LNCaP clone FGC (cell line): ENCODE data around the gene PTPRQ.

Experiments
- DNase-seq: peaks from one replicate; pipeline ENCODE4 v3.0.0-alpha.2; 2011; ENCODE audit warnings: low read depth
- H3K4me3 ChIP-seq: 2 replicates; pipeline ENCODE4 v1.5.1; 2011; ENCODE audit warnings: mild to moderate bottlenecking, low read depth, low read length, control low read depth
- TF ChIP-seq, protein P1 (sequence below): IDR thresholded peaks from 2 replicates; pipeline ENCODE4 v1.5.1; 2012; ENCODE audit warnings: mild to moderate bottlenecking; ENCODE audit not compliant: control insufficient read depth, insufficient read depth; ENCODE audit errors: extremely low read depth

PTPRQ gene

DNA sequence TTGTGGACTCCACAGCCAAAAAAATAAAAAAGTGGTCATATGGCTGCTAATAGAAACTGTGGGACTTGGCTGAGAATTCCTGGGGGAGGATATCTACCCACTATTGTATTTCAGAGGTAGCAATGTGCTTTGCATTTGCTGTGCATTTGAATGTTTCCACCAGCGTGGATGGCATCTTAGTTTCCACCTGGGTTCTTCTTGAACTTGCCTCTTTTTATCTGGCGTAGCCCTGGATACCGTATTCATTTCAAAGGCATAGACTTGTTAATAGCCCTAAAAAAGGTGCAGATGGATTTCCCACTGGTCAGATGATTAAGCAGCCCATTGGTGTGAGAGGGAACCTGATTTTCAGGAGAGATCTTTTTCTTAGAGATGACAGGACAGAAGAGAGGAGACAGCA is 270.8 kb downstream of the PTPRQ start:
- no peak for DNase-seq
- TF ChIP-seq, protein P1, sequence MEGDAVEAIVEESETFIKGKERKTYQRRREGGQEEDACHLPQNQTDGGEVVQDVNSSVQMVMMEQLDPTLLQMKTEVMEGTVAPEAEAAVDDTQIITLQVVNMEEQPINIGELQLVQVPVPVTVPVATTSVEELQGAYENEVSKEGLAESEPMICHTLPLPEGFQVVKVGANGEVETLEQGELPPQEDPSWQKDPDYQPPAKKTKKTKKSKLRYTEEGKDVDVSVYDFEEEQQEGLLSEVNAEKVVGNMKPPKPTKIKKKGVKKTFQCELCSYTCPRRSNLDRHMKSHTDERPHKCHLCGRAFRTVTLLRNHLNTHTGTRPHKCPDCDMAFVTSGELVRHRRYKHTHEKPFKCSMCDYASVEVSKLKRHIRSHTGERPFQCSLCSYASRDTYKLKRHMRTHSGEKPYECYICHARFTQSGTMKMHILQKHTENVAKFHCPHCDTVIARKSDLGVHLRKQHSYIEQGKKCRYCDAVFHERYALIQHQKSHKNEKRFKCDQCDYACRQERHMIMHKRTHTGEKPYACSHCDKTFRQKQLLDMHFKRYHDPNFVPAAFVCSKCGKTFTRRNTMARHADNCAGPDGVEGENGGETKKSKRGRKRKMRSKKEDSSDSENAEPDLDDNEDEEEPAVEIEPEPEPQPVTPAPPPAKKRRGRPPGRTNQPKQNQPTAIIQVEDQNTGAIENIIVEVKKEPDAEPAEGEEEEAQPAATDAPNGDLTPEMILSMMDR = no peak
- H3K4me3 ChIP-seq = no peak overlapping the region

DNA sequence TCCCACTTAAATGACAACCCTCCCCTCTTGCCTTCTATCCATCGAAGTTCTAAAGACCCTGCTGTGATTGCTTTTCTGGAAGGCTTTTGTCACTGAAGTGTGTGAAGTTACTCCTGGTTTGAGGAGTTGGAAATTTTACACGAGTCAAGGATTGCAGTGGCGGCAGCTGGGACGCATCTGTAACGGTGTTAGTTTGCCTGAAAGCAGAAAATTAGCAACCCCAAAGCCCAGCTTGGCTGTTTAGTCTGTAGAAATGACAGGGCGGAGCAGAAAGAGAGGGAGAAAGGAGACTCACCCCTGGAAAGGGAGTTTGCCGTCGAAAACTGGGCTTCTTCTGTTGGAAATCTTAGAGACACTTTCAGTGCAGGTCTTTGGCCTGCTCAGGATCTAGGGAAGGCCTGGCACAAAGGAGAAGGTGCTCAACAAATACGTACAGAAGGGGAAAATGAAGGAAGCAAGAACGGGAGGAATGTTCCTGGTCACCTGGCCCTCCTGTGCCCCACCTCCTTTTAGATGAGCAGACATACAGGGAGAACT is 271.7 kb downstream of the PTPRQ start:
- no peak for DNase-seq
- no peak overlapping the region for H3K4me3 ChIP-seq
- TF ChIP-seq, protein P1 = no peak

DNA sequence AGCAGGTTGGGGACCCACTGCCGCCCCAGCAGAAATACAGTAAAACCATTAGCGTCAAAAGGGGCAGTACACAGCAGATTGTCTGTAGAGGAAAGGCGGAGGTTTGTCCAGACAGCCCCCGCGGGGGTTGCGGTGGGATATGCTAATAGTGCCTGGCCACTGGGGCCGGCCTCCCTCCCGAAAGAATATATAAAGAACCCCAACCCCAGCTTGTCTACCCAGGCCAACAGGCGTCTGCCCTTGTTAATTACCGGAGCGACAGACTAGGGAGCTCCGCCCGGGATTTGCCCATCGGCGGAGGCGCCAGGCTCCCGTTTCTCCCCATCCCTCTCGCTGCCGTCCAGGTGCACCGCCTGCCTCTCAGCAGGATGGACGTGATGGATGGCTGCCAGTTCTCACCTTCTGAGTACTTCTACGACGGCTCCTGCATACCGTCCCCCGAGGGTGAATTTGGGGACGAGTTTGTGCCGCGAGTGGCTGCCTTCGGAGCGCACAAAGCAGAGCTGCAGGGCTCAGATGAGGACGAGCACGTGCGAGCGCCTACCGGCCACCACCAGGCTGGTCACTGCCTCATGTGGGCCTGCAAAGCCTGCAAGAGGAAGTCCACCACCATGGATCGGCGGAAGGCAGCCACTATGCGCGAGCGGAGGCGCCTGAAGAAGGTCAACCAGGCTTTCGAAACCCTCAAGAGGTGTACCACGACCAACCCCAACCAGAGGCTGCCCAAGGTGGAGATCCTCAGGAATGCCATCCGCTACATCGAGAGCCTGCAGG is 272.8 kb downstream of the PTPRQ start, which contains the start of gene MYF5:
Gene MYF5 (plus strand): TSS at position 217 of the 774 bp plus-strand sequence. CDS start 152 bp downstream, at position 369.
- no peak within 1 kb of the TSS for H3K4me3 ChIP-seq
- TF ChIP-seq, protein P1 = no peak
- DNase-seq = no peak

DNA sequence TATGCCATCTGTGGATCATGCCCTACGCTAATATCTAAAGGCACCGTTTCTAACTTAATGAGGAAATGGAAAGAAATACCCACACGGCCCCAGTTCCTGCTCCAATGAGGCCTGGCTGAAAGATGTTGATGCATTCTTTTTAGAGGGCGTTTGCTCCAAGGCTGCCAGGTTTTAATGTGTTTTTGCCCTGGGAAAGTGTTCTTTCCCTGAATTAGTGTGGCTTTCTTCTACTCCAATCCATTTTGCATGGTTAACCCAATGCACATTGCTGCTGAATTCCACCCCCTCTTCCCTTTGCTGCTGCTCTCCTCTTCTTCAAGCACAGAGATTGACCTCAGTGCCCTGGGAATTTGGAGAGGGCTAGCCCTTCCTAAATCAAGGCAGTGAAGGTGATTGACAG is 273.8 kb downstream of the PTPRQ start:
- DNase-seq = no peak
- TF ChIP-seq, protein P1 = no peak
- H3K4me3 ChIP-seq = no peak overlapping the region

DNA sequence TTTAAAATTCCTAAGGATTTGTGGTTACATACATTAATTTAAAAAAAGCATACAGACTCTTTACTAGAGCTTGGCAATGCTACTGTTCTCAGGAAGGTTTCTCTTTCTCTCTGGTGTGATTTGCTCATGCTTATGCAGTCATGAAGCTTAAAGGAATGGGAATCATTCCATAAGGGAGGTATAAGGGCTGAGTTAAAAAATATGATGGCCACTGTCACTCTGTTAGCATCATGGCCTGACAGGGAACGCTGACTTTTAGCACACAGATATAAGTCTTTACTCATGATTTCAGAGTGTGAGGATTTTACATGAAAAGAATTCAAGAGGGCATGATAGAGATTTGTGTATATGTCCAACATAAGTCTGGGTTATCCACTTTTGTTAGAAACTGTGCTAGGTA is 276.5 kb downstream of the PTPRQ start:
- no peak for DNase-seq
- TF ChIP-seq, protein P1 = no peak
- no peak overlapping the region for H3K4me3 ChIP-seq

DNA sequence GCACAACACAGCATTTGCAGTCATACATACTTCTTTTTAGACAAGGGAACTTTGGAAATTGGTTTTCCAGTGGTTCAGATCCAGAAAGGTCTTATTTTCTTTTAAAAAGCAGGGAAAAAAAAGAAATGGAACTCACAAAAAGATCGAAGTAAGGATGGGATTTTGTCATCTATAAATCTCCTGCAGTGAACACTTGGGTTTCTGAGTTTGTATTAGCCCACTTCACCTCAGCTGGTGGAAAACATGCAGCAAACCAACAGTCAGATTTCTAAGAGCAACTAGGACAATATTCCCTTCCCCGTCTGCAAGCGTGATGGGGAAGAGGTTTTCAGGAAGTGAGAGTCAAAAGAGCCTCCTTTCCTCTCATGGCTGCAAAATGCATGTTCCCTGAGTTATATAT is 277.3 kb downstream of the PTPRQ start:
- TF ChIP-seq, protein P1 = no peak
- no peak overlapping the region for H3K4me3 ChIP-seq
- DNase-seq = no peak
